Measurements from ENCODE around the gene PARVA.

DNA sequence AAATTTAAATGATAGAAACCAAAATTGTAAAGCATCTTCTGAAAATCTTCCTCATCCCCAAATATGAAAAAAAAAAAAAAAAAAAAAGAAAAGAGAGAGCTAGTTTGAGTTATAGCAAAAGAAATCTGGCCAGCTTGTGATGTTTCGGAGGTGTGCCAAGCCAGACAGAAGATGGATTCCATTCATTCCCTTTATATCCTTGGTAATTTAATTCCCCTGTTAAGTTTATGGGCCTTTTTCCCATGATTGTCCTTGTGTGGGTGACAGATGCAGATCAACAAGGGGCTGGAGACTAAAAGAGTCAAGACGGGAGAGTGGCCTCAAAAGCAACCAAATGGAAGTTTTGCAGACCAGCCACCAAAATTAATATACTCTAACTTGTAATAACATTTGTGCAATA, 47.6 kb upstream of the PARVA start:
- TF ChIP-seq, protein P1, sequence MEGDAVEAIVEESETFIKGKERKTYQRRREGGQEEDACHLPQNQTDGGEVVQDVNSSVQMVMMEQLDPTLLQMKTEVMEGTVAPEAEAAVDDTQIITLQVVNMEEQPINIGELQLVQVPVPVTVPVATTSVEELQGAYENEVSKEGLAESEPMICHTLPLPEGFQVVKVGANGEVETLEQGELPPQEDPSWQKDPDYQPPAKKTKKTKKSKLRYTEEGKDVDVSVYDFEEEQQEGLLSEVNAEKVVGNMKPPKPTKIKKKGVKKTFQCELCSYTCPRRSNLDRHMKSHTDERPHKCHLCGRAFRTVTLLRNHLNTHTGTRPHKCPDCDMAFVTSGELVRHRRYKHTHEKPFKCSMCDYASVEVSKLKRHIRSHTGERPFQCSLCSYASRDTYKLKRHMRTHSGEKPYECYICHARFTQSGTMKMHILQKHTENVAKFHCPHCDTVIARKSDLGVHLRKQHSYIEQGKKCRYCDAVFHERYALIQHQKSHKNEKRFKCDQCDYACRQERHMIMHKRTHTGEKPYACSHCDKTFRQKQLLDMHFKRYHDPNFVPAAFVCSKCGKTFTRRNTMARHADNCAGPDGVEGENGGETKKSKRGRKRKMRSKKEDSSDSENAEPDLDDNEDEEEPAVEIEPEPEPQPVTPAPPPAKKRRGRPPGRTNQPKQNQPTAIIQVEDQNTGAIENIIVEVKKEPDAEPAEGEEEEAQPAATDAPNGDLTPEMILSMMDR (IDR thresholded peaks at IDR 0.05) = no peak
- TF ChIP-seq POLR2AphosphoS5 (IDR thresholded peaks at IDR 0.05) (no peak), POLR2A (IDR thresholded peaks at IDR 0.05; ENCODE audit: low read depth) (no peak), EP300 (IDR thresholded peaks at IDR 0.05) (no peak)

Data from esophagus muscularis mucosa (tissue), 4 donors.